Neural progenitor cell (in vitro differentiated cells): Measurements from ENCODE around the gene PRKCA. TPM values are rescaled to one million over a fixed set of nuclear protein-coding genes. Genes with fewer than 3 reads are reported as not detected.

Source experiments
- DNase-seq: peaks from one replicate; pipeline ENCODE4 v3.0.0-alpha.2; 2016; ENCODE audit warnings: low spot score
- H2AFZ ChIP-seq: fragments of 200-600 bp; sonication (generic); replicated peaks from 2 replicates; pipeline ENCODE4 v1.6.1; 2016; ENCODE audit warnings: antibody characterized with exemption
- H3F3A ChIP-seq: fragments of 200-600 bp; sonication (generic); 2 replicates; pipeline ENCODE4 v1.6.1; 2016; ENCODE audit warnings: antibody characterized with exemption, low read depth
- H3K27ac ChIP-seq: fragments of 200-600 bp; sonication (generic); 2 replicates; pipeline ENCODE4 v1.5.1; 2016; ENCODE audit warnings: mild to moderate bottlenecking
- H3K27me3 ChIP-seq: fragments of 200-600 bp; sonication (generic); 2 replicates; pipeline ENCODE4 v1.6.1; 2016; ENCODE audit warnings: mild to moderate bottlenecking, moderate library complexity
- H3K36me3 ChIP-seq: fragments of 200-600 bp; sonication (generic); 2 replicates; pipeline ENCODE4 v1.5.1; 2016
- H3K4me1 ChIP-seq: fragments of 200-600 bp; sonication (generic); 2 replicates; pipeline ENCODE4 v1.6.1; 2016; ENCODE audit warnings: mixed run types
- H3K4me2 ChIP-seq: fragments of 200-600 bp; sonication (generic); 2 replicates; pipeline ENCODE4 v1.6.1; 2016
- H3K4me3 ChIP-seq: fragments of 200-600 bp; sonication (generic); 2 replicates; pipeline ENCODE4 v1.5.1; 2016
- H3K79me2 ChIP-seq: fragments of 200-600 bp; sonication (generic); 2 replicates; pipeline ENCODE4 v1.6.1; 2016; ENCODE audit warnings: low read depth
- H3K9ac ChIP-seq: fragments of 200-600 bp; sonication (generic); 2 replicates; pipeline ENCODE4 v1.6.1; 2016
- H3K9me3 ChIP-seq: fragments of 200-600 bp; sonication (generic); 2 replicates; pipeline ENCODE4 v1.5.1; 2016; ENCODE audit warnings: low read depth
- H4K20me1 ChIP-seq: fragments of 200-600 bp; sonication (generic); 2 replicates; pipeline ENCODE4 v1.6.1; 2016; ENCODE audit warnings: low read depth
- H3K27ac Mint-ChIP-seq: 3 replicates; pipeline ENCODE4 v1.8.0; 2021; ENCODE audit warnings: mixed read lengths
- H3K27me3 Mint-ChIP-seq: 2 replicates; pipeline ENCODE4 v1.8.0; 2022; ENCODE audit warnings: low read depth, mild to moderate bottlenecking, inconsistent platforms, moderate library complexity, mixed read lengths; ENCODE audit not compliant: insufficient read depth
- H3K36me3 Mint-ChIP-seq: 3 replicates; pipeline ENCODE4 v1.8.0; 2021; ENCODE audit warnings: mixed read lengths
- H3K4me1 Mint-ChIP-seq: 3 replicates; pipeline ENCODE4 v1.8.0; 2021; ENCODE audit warnings: mixed read lengths
- H3K4me3 Mint-ChIP-seq: 3 replicates; pipeline ENCODE4 v1.8.0; 2021; ENCODE audit warnings: mild to moderate bottlenecking, moderate library complexity, mixed read lengths
- H3K9me3 Mint-ChIP-seq: 3 replicates; pipeline ENCODE4 v1.8.0; 2020; ENCODE audit warnings: mixed read lengths
- EZH2 ChIP-seq: fragments of 200-600 bp; sonication (generic); IDR thresholded peaks from 2 replicates; pipeline ENCODE4 v1.6.1; 2017; ENCODE audit warnings: antibody characterized with exemption, mild to moderate bottlenecking, moderate library complexity
- EZH2phosphoT487 ChIP-seq: fragments of 200-600 bp; sonication (generic); IDR thresholded peaks from 2 replicates; pipeline ENCODE4 v1.6.1; 2017; ENCODE audit warnings: antibody characterized with exemption
- total RNA-seq: library from RNA; depleted of rRNA; stranded (reverse); fragments of >200 nt; gene quantifications from 2 replicates; pipeline ENCODE4 v1.2.3, GENCODE V29; 2015; ENCODE audit warnings: low replicate concordance
- TF ChIP-seq, protein P1 (sequence below): fragments of 200-600 bp; sonication (generic); IDR thresholded peaks from 2 replicates; pipeline ENCODE4 v1.5.1; 2017; ENCODE audit warnings: antibody characterized with exemption, mild to moderate bottlenecking

Gene PRKCA
- total RNA-seq, 1 donor from 2014 or later: 2.1 TPM

GRCh38 chr17:66395961-66396360 lies 93.5 kb downstream of the PRKCA start:
- Mint-ChIP-seq H3K4me3 (no peak overlapping the region), H3K27me3 (peaks cover 2% of the 10 kb centered on the region), H3K9me3 (peaks cover 5% of the 10 kb centered on the region), H3K4me1 (peaks cover 12% of the 10 kb centered on the region), H3K36me3 (peaks cover 6% of the 10 kb centered on the region), H3K27ac (no peak overlapping the region)
- H3K4me3 ChIP-seq: no peak overlapping the region
- H3K4me1 ChIP-seq: no peaks in the 10 kb centered on the region
- H3K27ac ChIP-seq: no peak overlapping the region
- no peak overlapping the region for H3K4me2 ChIP-seq
- no peaks in the 10 kb centered on the region for H4K20me1 ChIP-seq
- DNase-seq: no peak
- no peaks in the 10 kb centered on the region for H3K36me3 ChIP-seq
- no peaks in the 10 kb centered on the region for H3K79me2 ChIP-seq
- no peak for TF ChIP-seq EZH2phosphoT487
- TF ChIP-seq, protein P1, sequence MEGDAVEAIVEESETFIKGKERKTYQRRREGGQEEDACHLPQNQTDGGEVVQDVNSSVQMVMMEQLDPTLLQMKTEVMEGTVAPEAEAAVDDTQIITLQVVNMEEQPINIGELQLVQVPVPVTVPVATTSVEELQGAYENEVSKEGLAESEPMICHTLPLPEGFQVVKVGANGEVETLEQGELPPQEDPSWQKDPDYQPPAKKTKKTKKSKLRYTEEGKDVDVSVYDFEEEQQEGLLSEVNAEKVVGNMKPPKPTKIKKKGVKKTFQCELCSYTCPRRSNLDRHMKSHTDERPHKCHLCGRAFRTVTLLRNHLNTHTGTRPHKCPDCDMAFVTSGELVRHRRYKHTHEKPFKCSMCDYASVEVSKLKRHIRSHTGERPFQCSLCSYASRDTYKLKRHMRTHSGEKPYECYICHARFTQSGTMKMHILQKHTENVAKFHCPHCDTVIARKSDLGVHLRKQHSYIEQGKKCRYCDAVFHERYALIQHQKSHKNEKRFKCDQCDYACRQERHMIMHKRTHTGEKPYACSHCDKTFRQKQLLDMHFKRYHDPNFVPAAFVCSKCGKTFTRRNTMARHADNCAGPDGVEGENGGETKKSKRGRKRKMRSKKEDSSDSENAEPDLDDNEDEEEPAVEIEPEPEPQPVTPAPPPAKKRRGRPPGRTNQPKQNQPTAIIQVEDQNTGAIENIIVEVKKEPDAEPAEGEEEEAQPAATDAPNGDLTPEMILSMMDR: no peak
- TF ChIP-seq EZH2: no peak
- no peaks in the 10 kb centered on the region for H3K9me3 ChIP-seq
- H3K27me3 ChIP-seq: no peaks in the 10 kb centered on the region
- H3F3A ChIP-seq: no peaks in the 10 kb centered on the region
- H2AFZ ChIP-seq: no peak overlapping the region
- no peak overlapping the region for H3K9ac ChIP-seq

- no peak for DNase-seq
- TF ChIP-seq EZH2 (no peak), EZH2phosphoT487 (no peak)
- TF ChIP-seq, protein P1: no peak
- Mint-ChIP-seq H3K27me3 (peaks cover 2% of the 10 kb centered on the region), H3K36me3 (peaks cover 3% of the 10 kb centered on the region), H3K27ac (no peak overlapping the region), H3K9me3 (peaks cover 3% of the 10 kb centered on the region), H3K4me3 (no peak overlapping the region), H3K4me1 (peaks cover 4% of the 10 kb centered on the region)
- Histone ChIP-seq H3K9me3 (no peaks in the 10 kb centered on the region), H3K4me3 (no peak overlapping the region), H3K36me3 (no peaks in the 10 kb centered on the region), H3K4me1 (no peaks in the 10 kb centered on the region), H2AFZ (no peak overlapping the region), H3K27ac (no peak overlapping the region), H3K9ac (no peak overlapping the region), H3K27me3 (no peaks in the 10 kb centered on the region), H3K4me2 (no peak overlapping the region), H4K20me1 (no peaks in the 10 kb centered on the region), H3K79me2 (no peaks in the 10 kb centered on the region), H3F3A (no peaks in the 10 kb centered on the region)
These were observed 95.1 kb downstream of the PRKCA start for GRCh38 chr17:66397486-66397885.

DNA sequence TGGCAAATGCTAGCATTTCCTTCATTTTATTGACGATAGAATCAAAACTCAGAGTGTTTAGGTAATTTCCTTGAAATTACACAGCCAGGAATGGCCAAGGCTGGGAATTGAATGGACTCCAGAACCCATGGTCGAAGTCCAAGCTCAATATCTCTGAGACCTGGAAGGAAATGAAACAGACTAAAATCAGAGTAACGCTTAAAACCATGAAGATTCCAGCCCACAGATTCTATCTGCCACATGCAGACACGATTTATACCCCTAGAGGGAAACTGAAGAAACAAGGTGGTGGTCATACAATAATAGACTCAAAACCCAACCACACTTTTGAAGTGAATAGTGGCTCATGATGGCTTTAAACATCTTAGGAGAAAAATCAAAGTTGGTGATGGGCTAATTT lies 95.6 kb downstream of the PRKCA start:
- H3K4me1 Mint-ChIP-seq: peaks cover 5% of the 10 kb centered on the region
- no peaks in the 10 kb centered on the region for H3K27me3 Mint-ChIP-seq
- Histone ChIP-seq H3K9ac (no peak overlapping the region), H3F3A (no peaks in the 10 kb centered on the region), H2AFZ (no peak overlapping the region), H4K20me1 (no peaks in the 10 kb centered on the region), H3K27me3 (no peaks in the 10 kb centered on the region), H3K36me3 (no peaks in the 10 kb centered on the region), H3K4me1 (no peaks in the 10 kb centered on the region), H3K27ac (no peak overlapping the region), H3K9me3 (no peaks in the 10 kb centered on the region), H3K4me2 (no peak overlapping the region), H3K79me2 (no peaks in the 10 kb centered on the region), H3K4me3 (no peak overlapping the region)
- TF ChIP-seq EZH2phosphoT487: no peak
- TF ChIP-seq, protein P1: no peak
- peaks cover 1% of the 10 kb centered on the region for H3K36me3 Mint-ChIP-seq
- H3K27ac Mint-ChIP-seq: no peak overlapping the region
- H3K9me3 Mint-ChIP-seq: peaks cover 3% of the 10 kb centered on the region
- DNase-seq: no peak
- no peak overlapping the region for H3K4me3 Mint-ChIP-seq
